ENCODE results near the gene FGFRL1.
A peak's percentile ranks its signal among the peaks of the same experiment; 100 is the strongest.

The FGFRL1 gene

GRCh38 chr4:1023075-1023640, 11.7 kb downstream of the FGFRL1 start:
- DNase-seq (ENCODE audit: low read depth in 2 of 2) = no peak
- H3K4me3 ChIP-seq (replicated peaks in 1 of 2; ENCODE audit: low read depth in 2 of 2, low read length in 2 of 2) = no peak overlapping the region
- no peak for TF ChIP-seq CTCF (IDR thresholded peaks at IDR 0.05; ENCODE audit: low read depth, low read length)

- TF ChIP-seq CTCF (IDR thresholded peaks at IDR 0.05; ENCODE audit: low read depth, low read length) = no peak
- no peak overlapping the region for H3K4me3 ChIP-seq (replicated peaks in 1 of 2; ENCODE audit: low read depth in 2 of 2, low read length in 2 of 2)
- DNase-seq (ENCODE audit: low read depth in 2 of 2) = no peak
Observed at GRCh38 chr4:1023895-1024740, 12.7 kb downstream of the FGFRL1 start.

- H3K4me3 ChIP-seq (replicated peaks in 1 of 2; ENCODE audit: low read depth in 2 of 2, low read length in 2 of 2) = no peak overlapping the region
- no peak for DNase-seq (ENCODE audit: low read depth in 2 of 2)
- no peak for TF ChIP-seq CTCF (IDR thresholded peaks at IDR 0.05; ENCODE audit: low read depth, low read length)
Observed at GRCh38 chr4:1024882-1025545, 13.6 kb downstream of the FGFRL1 start.

GRCh38 chr4:1026115-1026514, 14.7 kb downstream of the FGFRL1 start:
- no peak for TF ChIP-seq CTCF (IDR thresholded peaks at IDR 0.05; ENCODE audit: low read depth, low read length)
- peak in 1 of 2 donors; percentile 26 for DNase-seq (ENCODE audit: low read depth in 2 of 2)
- no peak overlapping the region for H3K4me3 ChIP-seq (replicated peaks in 1 of 2; ENCODE audit: low read depth in 2 of 2, low read length in 2 of 2)

- DNase-seq (ENCODE audit: low read depth in 2 of 2) = no peak
- no peak overlapping the region for H3K4me3 ChIP-seq (replicated peaks in 1 of 2; ENCODE audit: low read depth in 2 of 2, low read length in 2 of 2)
- no peak for TF ChIP-seq CTCF (IDR thresholded peaks at IDR 0.05; ENCODE audit: low read depth, low read length)
Observed at GRCh38 chr4:1027219-1027914, 15.9 kb downstream of the FGFRL1 start.

GRCh38 chr4:1027915-1028238, 16.5 kb downstream of the FGFRL1 start:
- DNase-seq (ENCODE audit: low read depth in 2 of 2) = no peak
- no peak overlapping the region for H3K4me3 ChIP-seq (replicated peaks in 1 of 2; ENCODE audit: low read depth in 2 of 2, low read length in 2 of 2)
- TF ChIP-seq CTCF (IDR thresholded peaks at IDR 0.05; ENCODE audit: low read depth, low read length) = no peak
